ENCODE measurements around the gene HCK.

GRCh38 chr20:32078322-32078721, 26.3 kb downstream of the HCK start:
- TF ChIP-seq CTCF (IDR thresholded peaks at IDR 0.05), result no peak
- no peak for TF ChIP-seq POLR2A (IDR thresholded peaks at IDR 0.05)

All from Peyer's patch (tissue), 4 donors.